Hepatic stellate cell (primary cell): ENCODE measurements around the gene METTL22.

Source experiments
- DNase-seq: peaks from one replicate; pipeline ENCODE4 v3.0.0; 2011; ENCODE audit warnings: low spot score

METTL22 gene

GRCh38 chr16:8694795-8695728 is 73.6 kb downstream of the METTL22 start:
- no peak for DNase-seq

GRCh38 chr16:8696880-8697279 is 75.4 kb downstream of the METTL22 start:
- no peak for DNase-seq

GRCh38 chr16:8697965-8698364 is 76.5 kb downstream of the METTL22 start:
- no peak for DNase-seq
